Measurements from ENCODE around the gene TNFAIP2. TPM values are rescaled to one million over a fixed set of nuclear protein-coding genes. Genes with fewer than 3 reads are reported as not detected.

Gene TNFAIP2
- total and polyA plus RNA-seq, 9 of the 15 experiments (the other 6 are each of a cell fraction or from before 2014, with no cell fraction given) = 22.6 to 68.6 (median 44.6) TPM

DNA sequence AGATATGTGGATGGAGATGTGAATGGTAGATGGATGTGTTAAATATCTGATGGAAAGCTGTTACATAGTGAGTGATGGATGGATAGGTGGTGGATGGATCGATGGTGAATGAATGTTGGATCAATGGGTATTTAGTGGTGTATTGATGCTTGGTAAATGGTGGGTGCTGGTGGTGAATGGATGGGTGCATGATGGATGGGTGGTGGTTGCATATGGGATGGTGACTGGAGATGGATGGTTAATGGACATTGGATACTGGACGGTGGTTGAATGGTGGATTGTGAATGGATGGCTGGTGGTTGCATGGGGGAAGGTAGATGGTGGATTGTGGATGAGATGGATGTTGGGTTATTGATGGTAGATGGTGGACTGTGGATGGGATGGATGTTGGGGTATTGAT is 41.3 kb upstream of the TNFAIP2 start:
- intact Hi-C loops (cut with micrococcal nuclease) = no loop called here
- H3K4me3 ChIP-seq = no peak overlapping the region
- no peaks in the 10 kb centered on the region for H4K20me1 ChIP-seq (replicated peaks; ENCODE audit: control insufficient read depth, insufficient read depth, low read length)
- TF ChIP-seq ZNF830 (CRISPR knock-in tag; IDR thresholded peaks at IDR 0.05) = no peak
- TF ChIP-seq NUFIP1 (IDR thresholded peaks at IDR 0.05; ENCODE audit: partially characterized antibody) = no peak
- no peak for TF ChIP-seq CEBPZ (IDR thresholded peaks at IDR 0.05; ENCODE audit: borderline replicate concordance, low read depth, low read length)
- TF ChIP-seq ZNF24 (IDR thresholded peaks at IDR 0.05) = no peak
- no peak for TF ChIP-seq LCOR (CRISPR knock-in tag; IDR thresholded peaks at IDR 0.05)
- peak in 1 of 2 experiments; percentile 66; a peak in 1 of 4 replicates for TF ChIP-seq MCM7 (IDR thresholded peaks at IDR 0.05)
- TF ChIP-seq CREBBP (IDR thresholded peaks at IDR 0.05; ENCODE audit: low read depth, low read length) = no peak
- TF ChIP-seq EHMT2 (IDR thresholded peaks at IDR 0.05) = peak; percentile 74; the same call in 1 of the 2 replicates
- TF ChIP-seq, protein P1, sequence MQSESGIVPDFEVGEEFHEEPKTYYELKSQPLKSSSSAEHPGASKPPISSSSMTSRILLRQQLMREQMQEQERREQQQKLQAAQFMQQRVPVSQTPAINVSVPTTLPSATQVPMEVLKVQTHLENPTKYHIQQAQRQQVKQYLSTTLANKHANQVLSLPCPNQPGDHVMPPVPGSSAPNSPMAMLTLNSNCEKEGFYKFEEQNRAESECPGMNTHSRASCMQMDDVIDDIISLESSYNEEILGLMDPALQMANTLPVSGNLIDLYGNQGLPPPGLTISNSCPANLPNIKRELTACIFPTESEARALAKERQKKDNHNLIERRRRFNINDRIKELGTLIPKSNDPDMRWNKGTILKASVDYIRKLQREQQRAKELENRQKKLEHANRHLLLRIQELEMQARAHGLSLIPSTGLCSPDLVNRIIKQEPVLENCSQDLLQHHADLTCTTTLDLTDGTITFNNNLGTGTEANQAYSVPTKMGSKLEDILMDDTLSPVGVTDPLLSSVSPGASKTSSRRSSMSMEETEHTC (IDR thresholded peaks at IDR 0.05) = no peak
- no peak for TF ChIP-seq RBM25 (IDR thresholded peaks at IDR 0.05; ENCODE audit: low read depth, low read length, severe bottlenecking)
- no peak overlapping the region for H3K9ac ChIP-seq (ENCODE audit: insufficient read depth in 1 of 2, low read depth in 2 of 2, low read length in 2 of 2)
- H3K4me1 ChIP-seq (replicated peaks in 1 of 2; ENCODE audit: control insufficient read depth in 2 of 2, insufficient read depth in 2 of 2, low read length in 2 of 2) = peaks cover 0 to 25% of the 10 kb centered on the region in 2 experiments; a peak in 2 of 5 replicates
- 6% methylated on average over 2 of the region's 2 CpGs for WGBS (ENCODE audit: insufficient coverage, low coverage, missing lambda C conversion rate)
- DNase-seq (ENCODE audit: extremely low read depth in 1 of 4, low spot score in 3 of 4) = no peak
- ChIA-PET POLR2A (no interaction called here), CTCF (ENCODE audit: low intra/inter-chr PET ratio) (no interaction called here)
- H3K4me2 ChIP-seq (ENCODE audit: insufficient read depth, low read length) = no peak overlapping the region
- no peaks in the 10 kb centered on the region for H3K79me2 ChIP-seq (ENCODE audit: control insufficient read depth, insufficient read depth, low read length)
- H3K36me3 ChIP-seq (ENCODE audit: control insufficient read depth, insufficient read depth, low read length) = no peaks in the 10 kb centered on the region
- no peaks in the 10 kb centered on the region for H3K9me3 ChIP-seq (replicated peaks; ENCODE audit: control insufficient read depth, insufficient read depth, low read depth, low read length)
- H2AFZ ChIP-seq (ENCODE audit: low read depth, low read length) = no peak overlapping the region
- H3K27ac ChIP-seq (ENCODE audit: extremely low read depth, low read depth, low read length) = no peak overlapping the region
- no peak for ATAC-seq
- no peaks in the 10 kb centered on the region for H3K9me1 ChIP-seq (ENCODE audit: control insufficient read depth, insufficient read depth, low read length)
- no peak for FAIRE-seq
- peaks cover 0 to 8% of the 10 kb centered on the region in 2 experiments; a peak in 2 of 5 replicates for H3K27me3 ChIP-seq (ENCODE audit: control insufficient read depth in 2 of 2, insufficient read depth in 2 of 2, low read length in 2 of 2)
- BruUV-seq (replicated peaks) = no TSS peak
- in situ Hi-C loops (cut with MboI) = loop anchor here (10.0 kb wide), 1 partner anchor 453 kb away; no protein-coding TSS in a partner anchor

All from K562 (cell line).